ENCODE data around the gene TSPYL6.

DNA sequence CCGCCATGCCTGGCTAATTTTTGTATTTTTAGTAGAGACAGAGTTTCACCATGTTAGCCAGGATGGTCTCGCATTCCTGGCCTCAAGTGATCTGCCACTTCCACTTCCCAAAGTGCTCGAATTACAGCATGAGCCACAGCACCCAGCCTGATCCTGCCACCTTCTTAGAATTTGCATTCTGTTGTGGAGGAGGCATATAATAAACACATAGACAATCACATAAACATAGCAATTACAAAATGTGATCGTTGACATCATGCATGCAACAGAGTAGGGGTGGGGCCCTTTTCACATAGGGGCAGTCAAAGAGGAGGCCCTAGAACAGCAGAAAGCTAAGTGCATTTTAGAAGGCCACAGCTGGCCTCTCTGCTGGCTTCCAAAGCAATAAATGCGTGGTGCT lies 39.9 kb upstream of the TSPYL6 start:
- TF ChIP-seq, protein P1, sequence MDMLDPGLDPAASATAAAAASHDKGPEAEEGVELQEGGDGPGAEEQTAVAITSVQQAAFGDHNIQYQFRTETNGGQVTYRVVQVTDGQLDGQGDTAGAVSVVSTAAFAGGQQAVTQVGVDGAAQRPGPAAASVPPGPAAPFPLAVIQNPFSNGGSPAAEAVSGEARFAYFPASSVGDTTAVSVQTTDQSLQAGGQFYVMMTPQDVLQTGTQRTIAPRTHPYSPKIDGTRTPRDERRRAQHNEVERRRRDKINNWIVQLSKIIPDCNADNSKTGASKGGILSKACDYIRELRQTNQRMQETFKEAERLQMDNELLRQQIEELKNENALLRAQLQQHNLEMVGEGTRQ (IDR thresholded peaks at IDR 0.05): no peak
- no peak for TF ChIP-seq POLR2A (IDR thresholded peaks at IDR 0.05; ENCODE audit: low read length)
- TF ChIP-seq, protein P2, sequence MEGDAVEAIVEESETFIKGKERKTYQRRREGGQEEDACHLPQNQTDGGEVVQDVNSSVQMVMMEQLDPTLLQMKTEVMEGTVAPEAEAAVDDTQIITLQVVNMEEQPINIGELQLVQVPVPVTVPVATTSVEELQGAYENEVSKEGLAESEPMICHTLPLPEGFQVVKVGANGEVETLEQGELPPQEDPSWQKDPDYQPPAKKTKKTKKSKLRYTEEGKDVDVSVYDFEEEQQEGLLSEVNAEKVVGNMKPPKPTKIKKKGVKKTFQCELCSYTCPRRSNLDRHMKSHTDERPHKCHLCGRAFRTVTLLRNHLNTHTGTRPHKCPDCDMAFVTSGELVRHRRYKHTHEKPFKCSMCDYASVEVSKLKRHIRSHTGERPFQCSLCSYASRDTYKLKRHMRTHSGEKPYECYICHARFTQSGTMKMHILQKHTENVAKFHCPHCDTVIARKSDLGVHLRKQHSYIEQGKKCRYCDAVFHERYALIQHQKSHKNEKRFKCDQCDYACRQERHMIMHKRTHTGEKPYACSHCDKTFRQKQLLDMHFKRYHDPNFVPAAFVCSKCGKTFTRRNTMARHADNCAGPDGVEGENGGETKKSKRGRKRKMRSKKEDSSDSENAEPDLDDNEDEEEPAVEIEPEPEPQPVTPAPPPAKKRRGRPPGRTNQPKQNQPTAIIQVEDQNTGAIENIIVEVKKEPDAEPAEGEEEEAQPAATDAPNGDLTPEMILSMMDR (IDR thresholded peaks at IDR 0.05): no peak
- no peak for TF ChIP-seq RFX5 (IDR thresholded peaks at IDR 0.05)
- no peak for TF ChIP-seq CHD4 (IDR thresholded peaks at IDR 0.05; ENCODE audit: borderline replicate concordance)
- TF ChIP-seq, protein P3, sequence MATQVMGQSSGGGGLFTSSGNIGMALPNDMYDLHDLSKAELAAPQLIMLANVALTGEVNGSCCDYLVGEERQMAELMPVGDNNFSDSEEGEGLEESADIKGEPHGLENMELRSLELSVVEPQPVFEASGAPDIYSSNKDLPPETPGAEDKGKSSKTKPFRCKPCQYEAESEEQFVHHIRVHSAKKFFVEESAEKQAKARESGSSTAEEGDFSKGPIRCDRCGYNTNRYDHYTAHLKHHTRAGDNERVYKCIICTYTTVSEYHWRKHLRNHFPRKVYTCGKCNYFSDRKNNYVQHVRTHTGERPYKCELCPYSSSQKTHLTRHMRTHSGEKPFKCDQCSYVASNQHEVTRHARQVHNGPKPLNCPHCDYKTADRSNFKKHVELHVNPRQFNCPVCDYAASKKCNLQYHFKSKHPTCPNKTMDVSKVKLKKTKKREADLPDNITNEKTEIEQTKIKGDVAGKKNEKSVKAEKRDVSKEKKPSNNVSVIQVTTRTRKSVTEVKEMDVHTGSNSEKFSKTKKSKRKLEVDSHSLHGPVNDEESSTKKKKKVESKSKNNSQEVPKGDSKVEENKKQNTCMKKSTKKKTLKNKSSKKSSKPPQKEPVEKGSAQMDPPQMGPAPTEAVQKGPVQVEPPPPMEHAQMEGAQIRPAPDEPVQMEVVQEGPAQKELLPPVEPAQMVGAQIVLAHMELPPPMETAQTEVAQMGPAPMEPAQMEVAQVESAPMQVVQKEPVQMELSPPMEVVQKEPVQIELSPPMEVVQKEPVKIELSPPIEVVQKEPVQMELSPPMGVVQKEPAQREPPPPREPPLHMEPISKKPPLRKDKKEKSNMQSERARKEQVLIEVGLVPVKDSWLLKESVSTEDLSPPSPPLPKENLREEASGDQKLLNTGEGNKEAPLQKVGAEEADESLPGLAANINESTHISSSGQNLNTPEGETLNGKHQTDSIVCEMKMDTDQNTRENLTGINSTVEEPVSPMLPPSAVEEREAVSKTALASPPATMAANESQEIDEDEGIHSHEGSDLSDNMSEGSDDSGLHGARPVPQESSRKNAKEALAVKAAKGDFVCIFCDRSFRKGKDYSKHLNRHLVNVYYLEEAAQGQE (IDR thresholded peaks at IDR 0.05): no peak
- TF ChIP-seq JUN (IDR thresholded peaks at IDR 0.05): no peak
- TF ChIP-seq EP300 (IDR thresholded peaks at IDR 0.05): no peak
- TF ChIP-seq, protein P4, sequence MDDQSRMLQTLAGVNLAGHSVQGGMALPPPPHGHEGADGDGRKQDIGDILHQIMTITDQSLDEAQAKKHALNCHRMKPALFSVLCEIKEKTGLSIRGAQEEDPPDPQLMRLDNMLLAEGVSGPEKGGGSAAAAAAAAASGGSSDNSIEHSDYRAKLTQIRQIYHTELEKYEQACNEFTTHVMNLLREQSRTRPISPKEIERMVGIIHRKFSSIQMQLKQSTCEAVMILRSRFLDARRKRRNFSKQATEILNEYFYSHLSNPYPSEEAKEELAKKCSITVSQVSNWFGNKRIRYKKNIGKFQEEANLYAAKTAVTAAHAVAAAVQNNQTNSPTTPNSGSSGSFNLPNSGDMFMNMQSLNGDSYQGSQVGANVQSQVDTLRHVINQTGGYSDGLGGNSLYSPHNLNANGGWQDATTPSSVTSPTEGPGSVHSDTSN (IDR thresholded peaks at IDR 0.05): no peak
- no peak for TF ChIP-seq CBX2 (IDR thresholded peaks at IDR 0.05; ENCODE audit: borderline replicate concordance, low read depth)
- TF ChIP-seq CHD2 (IDR thresholded peaks at IDR 0.05; ENCODE audit: low read length, partially characterized antibody): no peak
- no peak for TF ChIP-seq KDM1A (IDR thresholded peaks at IDR 0.05; ENCODE audit: low read depth)
- no peak for TF ChIP-seq MAZ (IDR thresholded peaks at IDR 0.05; ENCODE audit: borderline replicate concordance, low read depth, low read length)
- no peak for TF ChIP-seq ZSCAN20 (CRISPR knock-in tag; IDR thresholded peaks at IDR 0.05)

All from A549 (cell line).